ENCODE measurements around the gene ZDHHC20. TPM values are rescaled to one million over a fixed set of nuclear protein-coding genes. Genes with fewer than 3 reads are reported as not detected.
"Not testable (repeated sequence)": the region's sequence is repeated elsewhere in the genome, so short reads cannot be mapped to it uniquely, and the experiment has no call there.

The ZDHHC20 gene
- total and polyA plus RNA-seq, 7 donors = 4.1 to 16.9 (median 11.5) TPM

DNA sequence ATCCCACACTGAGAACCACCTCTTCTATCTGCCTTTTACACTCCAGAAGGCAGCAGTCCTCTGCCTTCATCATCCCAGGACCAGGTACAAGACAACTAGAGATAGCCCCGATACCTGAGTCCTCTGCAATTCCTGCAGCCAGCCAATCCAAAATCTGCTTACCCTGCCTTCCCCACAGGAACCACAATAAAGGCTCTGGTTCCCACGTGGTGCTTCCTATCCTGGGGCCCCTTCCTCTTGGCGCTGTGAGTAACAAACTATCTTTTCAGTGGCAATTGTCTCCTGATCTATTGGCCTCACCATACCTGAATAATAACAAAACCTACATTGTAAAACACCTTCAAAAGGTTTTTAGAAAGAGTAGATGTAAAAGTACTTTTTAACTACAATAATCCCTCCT is 63.1 kb downstream of the ZDHHC20 start:
- H3K36me3 ChIP-seq (ENCODE audit: insufficient read depth in 1 of 2, low read depth in 1 of 2) = peaks cover 0 to 49% of the 10 kb centered on the region in 2 donors
- H3K27me3 ChIP-seq (ENCODE audit: insufficient read depth in 3 of 3, low read length in 2 of 3) = no peaks in the 10 kb centered on the region
- H3K27ac ChIP-seq = no peak overlapping the region
- TF ChIP-seq, protein P1, sequence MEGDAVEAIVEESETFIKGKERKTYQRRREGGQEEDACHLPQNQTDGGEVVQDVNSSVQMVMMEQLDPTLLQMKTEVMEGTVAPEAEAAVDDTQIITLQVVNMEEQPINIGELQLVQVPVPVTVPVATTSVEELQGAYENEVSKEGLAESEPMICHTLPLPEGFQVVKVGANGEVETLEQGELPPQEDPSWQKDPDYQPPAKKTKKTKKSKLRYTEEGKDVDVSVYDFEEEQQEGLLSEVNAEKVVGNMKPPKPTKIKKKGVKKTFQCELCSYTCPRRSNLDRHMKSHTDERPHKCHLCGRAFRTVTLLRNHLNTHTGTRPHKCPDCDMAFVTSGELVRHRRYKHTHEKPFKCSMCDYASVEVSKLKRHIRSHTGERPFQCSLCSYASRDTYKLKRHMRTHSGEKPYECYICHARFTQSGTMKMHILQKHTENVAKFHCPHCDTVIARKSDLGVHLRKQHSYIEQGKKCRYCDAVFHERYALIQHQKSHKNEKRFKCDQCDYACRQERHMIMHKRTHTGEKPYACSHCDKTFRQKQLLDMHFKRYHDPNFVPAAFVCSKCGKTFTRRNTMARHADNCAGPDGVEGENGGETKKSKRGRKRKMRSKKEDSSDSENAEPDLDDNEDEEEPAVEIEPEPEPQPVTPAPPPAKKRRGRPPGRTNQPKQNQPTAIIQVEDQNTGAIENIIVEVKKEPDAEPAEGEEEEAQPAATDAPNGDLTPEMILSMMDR (IDR thresholded peaks at IDR 0.05) = no peak
- ATAC-seq (no peak), DNase-seq (no peak)
- H3K4me1 ChIP-seq = no peaks in the 10 kb centered on the region
- 78 to 88% (median 83%) methylated on average over 3 of the region's 3 CpGs for WGBS, 3 donors
- intact Hi-C loops (cut with DNase I) = no loop called here
- H3K9me3 ChIP-seq = no peaks in the 10 kb centered on the region
- H3K4me3 ChIP-seq = no peak overlapping the region

DNA sequence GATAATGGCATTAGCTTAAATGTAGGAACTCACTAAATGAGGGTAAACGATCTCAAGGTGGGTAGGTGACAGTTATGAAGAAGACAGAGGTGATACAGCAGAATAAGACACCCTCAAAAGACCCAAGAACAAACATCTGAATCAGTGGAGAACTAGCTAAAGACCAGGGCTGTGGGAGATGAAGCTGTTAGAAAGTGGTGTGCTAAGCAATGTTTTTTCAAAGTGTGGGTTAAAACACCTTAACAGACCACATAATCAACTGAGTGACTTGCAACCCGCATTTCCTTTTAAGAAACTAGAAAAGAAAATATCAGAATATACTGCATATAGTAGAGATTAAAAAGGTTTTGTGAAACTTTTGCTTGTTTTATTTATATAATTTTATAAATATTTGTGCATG is 70.0 kb downstream of the ZDHHC20 start:
- no peak overlapping the region for H3K4me3 ChIP-seq
- H3K27ac ChIP-seq = no peak overlapping the region
- H3K27me3 ChIP-seq (ENCODE audit: insufficient read depth in 3 of 3, low read length in 2 of 3) = no peaks in the 10 kb centered on the region
- DNase-seq (no peak), ATAC-seq (no peak)
- no peaks in the 10 kb centered on the region for H3K9me3 ChIP-seq
- H3K36me3 ChIP-seq (ENCODE audit: insufficient read depth in 1 of 2, low read depth in 1 of 2) = peaks cover 0 to 76% of the 10 kb centered on the region in 2 donors
- no peaks in the 10 kb centered on the region for H3K4me1 ChIP-seq
- TF ChIP-seq, protein P1 (IDR thresholded peaks at IDR 0.05) = no peak
- intact Hi-C loops (cut with DNase I) = no loop called here
- WGBS, 3 donors = 91 to 98% (median 91%) methylated on average over 2 of the region's 2 CpGs

DNA sequence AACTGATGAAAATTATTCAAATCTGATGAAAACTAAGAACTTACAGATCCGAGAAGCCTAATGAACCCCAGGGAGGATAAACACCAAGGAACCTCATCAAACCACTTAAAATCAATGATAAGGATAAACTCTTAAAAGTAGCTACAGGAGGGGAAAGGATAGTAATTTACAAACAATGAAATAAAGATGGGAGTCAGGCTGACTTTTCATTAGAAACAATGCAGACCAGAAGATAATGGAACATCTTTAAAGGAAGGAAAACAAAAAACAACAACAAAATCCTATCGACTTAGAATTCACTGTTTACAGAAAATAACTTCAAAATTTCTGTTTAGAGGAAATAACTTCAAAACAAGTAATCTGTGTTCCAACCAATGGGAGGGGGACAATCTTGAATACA is 73.4 kb downstream of the ZDHHC20 start:
- TF ChIP-seq, protein P1 (IDR thresholded peaks at IDR 0.05) = no peak
- no peaks in the 10 kb centered on the region for H3K9me3 ChIP-seq
- H3K27ac ChIP-seq = no peak overlapping the region
- ATAC-seq = no peak
- no peak overlapping the region for H3K4me3 ChIP-seq
- peaks cover 0 to 83% of the 10 kb centered on the region in 2 donors for H3K36me3 ChIP-seq (ENCODE audit: insufficient read depth in 1 of 2, low read depth in 1 of 2)
- WGBS, 3 donors = 97 to 98% (median 98%) methylated on average over 2 of the region's 2 CpGs
- intact Hi-C loops (cut with DNase I) = no loop called here
- H3K4me1 ChIP-seq = no peaks in the 10 kb centered on the region
- no peak for DNase-seq
- no peaks in the 10 kb centered on the region for H3K27me3 ChIP-seq (ENCODE audit: insufficient read depth in 3 of 3, low read length in 2 of 3)

DNA sequence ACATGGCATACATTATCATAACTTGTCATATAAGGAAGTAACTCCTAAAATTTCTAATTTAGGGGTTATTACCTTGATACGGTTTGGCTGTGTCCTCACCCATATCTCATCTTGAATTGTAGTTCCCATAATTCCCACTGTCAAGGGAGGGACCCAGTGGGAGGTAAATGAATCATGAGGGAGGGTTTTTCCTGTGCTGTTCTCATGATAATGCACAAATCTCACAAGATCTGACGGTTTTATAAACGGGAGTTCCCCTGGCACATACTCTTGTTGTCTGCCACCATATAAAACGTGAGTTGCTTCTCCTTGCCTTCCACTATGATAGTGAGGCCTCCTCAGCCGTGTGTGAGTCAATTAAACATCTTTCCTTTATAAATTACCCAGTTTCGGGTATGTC is 76.0 kb downstream of the ZDHHC20 start:
- no peak for DNase-seq
- H3K9me3 ChIP-seq = no peaks in the 10 kb centered on the region
- H3K27ac ChIP-seq = no peak overlapping the region
- no peaks in the 10 kb centered on the region for H3K4me1 ChIP-seq
- TF ChIP-seq, protein P1 (IDR thresholded peaks at IDR 0.05) = no peak
- no peak overlapping the region for H3K4me3 ChIP-seq
- no peaks in the 10 kb centered on the region for H3K27me3 ChIP-seq (ENCODE audit: insufficient read depth in 3 of 3, low read length in 2 of 3)
- WGBS, 3 donors = 87 to 91% (median 87%) methylated on average over 6 of the region's 6 CpGs
- H3K36me3 ChIP-seq (ENCODE audit: insufficient read depth in 1 of 2, low read depth in 1 of 2) = peaks cover 0 to 71% of the 10 kb centered on the region in 2 donors
- ATAC-seq = no peak
- intact Hi-C loops (cut with DNase I) = no loop called here

DNA sequence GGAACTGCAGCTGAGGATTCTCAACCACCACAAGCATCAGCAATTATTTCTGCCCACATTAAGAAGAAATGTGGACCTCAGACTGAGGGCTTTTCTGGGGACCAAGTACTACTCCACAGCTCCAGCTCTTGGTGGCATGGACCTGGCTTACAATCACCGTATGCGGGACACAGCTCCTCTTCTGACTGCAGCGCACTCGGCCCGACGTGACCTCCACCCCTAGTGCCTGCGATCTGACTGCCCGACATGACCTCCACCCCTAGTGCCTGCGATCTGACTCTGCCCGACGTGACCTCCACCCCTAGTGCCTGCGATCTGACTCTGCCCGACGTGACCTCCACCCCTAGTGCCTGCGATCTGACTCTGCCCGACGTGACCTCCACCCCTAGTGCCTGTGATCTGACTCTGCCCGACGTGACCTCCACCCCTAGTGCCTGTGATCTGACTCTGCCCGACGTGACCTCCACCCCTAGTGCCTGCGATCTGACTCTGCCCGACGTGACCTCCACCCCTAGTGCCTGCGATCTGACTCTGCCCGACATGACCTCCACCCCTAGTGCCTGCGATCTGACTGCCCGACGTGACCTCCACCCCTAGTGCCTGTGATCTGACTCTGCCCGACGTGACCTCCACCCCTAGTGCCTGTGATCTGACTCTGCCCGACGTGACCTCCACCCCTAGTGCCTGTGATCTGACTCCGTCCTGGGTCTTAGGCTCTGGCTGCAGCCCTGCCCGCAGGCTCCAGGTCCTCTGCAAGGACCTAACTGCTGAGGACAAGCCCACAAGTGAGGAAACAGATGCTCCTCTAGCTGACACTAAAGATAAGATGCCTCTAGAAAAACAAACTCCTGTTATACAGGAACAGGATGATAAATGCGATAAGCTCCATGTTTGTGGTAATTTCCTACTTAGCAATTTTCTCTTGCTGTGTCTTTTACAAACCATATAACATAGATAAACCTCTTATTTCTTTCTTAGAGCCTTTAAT is 81.8 kb downstream of the ZDHHC20 start:
- H3K27me3 ChIP-seq (ENCODE audit: insufficient read depth in 3 of 3, low read length in 2 of 3); DNase-seq; intact Hi-C loops (cut with DNase I); H3K27ac ChIP-seq; H3K9me3 ChIP-seq; H3K4me1 ChIP-seq; H3K4me3 ChIP-seq; ATAC-seq: not testable (repeated sequence)
- WGBS, 3 donors = 91% methylated on average over 36 of the region's 36 CpGs
- H3K36me3 ChIP-seq (ENCODE audit: insufficient read depth in 1 of 2, low read depth in 1 of 2) = peaks cover 0 to 59% of the 10 kb centered on the region in 2 donors

Measured in psoas muscle (tissue), 8 donors.